Lung (tissue), 12 donors: ENCODE results near the gene HHEX. TPM values are rescaled to one million over a fixed set of nuclear protein-coding genes. Genes with fewer than 3 reads are reported as not detected.

Experiments
- ATAC-seq: fragments of 200-7000 bp; cut with Tn5 transposase; one replicate; pipeline ENCODE4 v1.9.1; 2020; ENCODE audit warnings: moderate number of reproducible peaks; ENCODE audit not compliant: insufficient read depth, low FRiP score
- DNase-seq, 3 donors: peaks; one replicate each; pipeline ENCODE4 v3.0.0-alpha.2; 2013 to 2017
- H3K27ac ChIP-seq, 2 donors: one replicate each; pipeline ENCODE4 v1.5.1; 2013; ENCODE audit warnings: mild to moderate bottlenecking in 2 of 2, moderate library complexity in 2 of 2, control low read depth in 1 of 2, inconsistent platforms in 1 of 2, low read depth in 1 of 2, low read length in 1 of 2
- H3K27me3 ChIP-seq, 3 donors: one replicate each; pipeline ENCODE4 v1.5.1; 2013; ENCODE audit warnings: low read length in 2 of 3; ENCODE audit not compliant: control insufficient read depth in 3 of 3, insufficient read depth in 3 of 3
- H3K36me3 ChIP-seq, 4 donors: one replicate each; pipeline ENCODE4 v1.5.1; 2013; ENCODE audit warnings: low read length in 4 of 4, mild to moderate bottlenecking in 1 of 4, moderate library complexity in 1 of 4; ENCODE audit not compliant: control insufficient read depth in 4 of 4, insufficient read depth in 4 of 4
- H3K4me1 ChIP-seq, 5 donors: one replicate each; pipeline ENCODE4 v1.5.1; 2013; ENCODE audit warnings: low read length in 5 of 5, mild to moderate bottlenecking in 2 of 5, moderate library complexity in 1 of 5; ENCODE audit not compliant: control insufficient read depth in 5 of 5, insufficient read depth in 5 of 5
- H3K4me3 ChIP-seq: one replicate; pipeline ENCODE4 v1.5.1; 2013; ENCODE audit warnings: mild to moderate bottlenecking, control low read depth, moderate library complexity
- H3K9ac ChIP-seq, 2 donors: one replicate each; pipeline ENCODE4 v1.5.1; 2013; ENCODE audit warnings: low read length in 2 of 2, control low read depth in 1 of 2; ENCODE audit not compliant: insufficient read depth in 1 of 2
- H3K9me3 ChIP-seq, 4 donors: one replicate each; pipeline ENCODE4 v1.5.1; 2013; ENCODE audit warnings: low read length in 3 of 4, mild to moderate bottlenecking in 1 of 4, moderate library complexity in 1 of 4; ENCODE audit not compliant: control insufficient read depth in 4 of 4, insufficient read depth in 3 of 4
- CTCF ChIP-seq: IDR thresholded peaks from 2 replicates; pipeline ENCODE4 v1.5.1; 2012; ENCODE audit warnings: mild to moderate bottlenecking; ENCODE audit errors: control extremely low read depth, extremely low read depth
- WGBS, 2 donors: extraction: QIAGEN DNeasy Blood & Tissue Kit; methylation state at CpG; one replicate each; pipeline ENCODE4 v1.1.7; 2013; 5-methylcytosine and 5-hydroxymethylcytosine counted together
- polyA plus RNA-seq, 2 donors: library from polyadenylated mRNA; stranded (reverse); fragments of 200-250 nt; gene quantifications; one replicate each; pipeline ENCODE4 v1.2.1, GENCODE V29; 2013
- total RNA-seq, 2 donors: library from RNA; depleted of rRNA in 1 of 2; stranded (reverse); fragments of >200 nt in 1 of 2; gene quantifications; one replicate each; pipeline ENCODE4 v1.2.1, GENCODE V29; 2014 to 2021
- donor health status: control.
- donor health status: control.
- donor health status: Bipolar disorder and iron deficiency.
- donor health status: healthy.
- donor health status: DM: yes; HTN: yes; CAD: no.

HHEX gene
- total and polyA plus RNA-seq, 4 donors: 15.3 to 18.6 (median 17.1) TPM

- Histone ChIP-seq H3K27me3 (peaks cover 0 to 74% (median 69%) of the 10 kb centered on the region in 3 donors), H3K9ac (no peak overlapping the region), H3K9me3 (no peaks in the 10 kb centered on the region), H3K4me1 (peaks cover 0 to 7% (median 0%) of the 10 kb centered on the region in 5 donors), H3K36me3 (peaks cover 0 to 2% (median 0%) of the 10 kb centered on the region in 4 donors), H3K4me3 (peak overlapping the region; percentile 55), H3K27ac (peak overlapping the region; percentile 47 to 98)
- peak; percentile 23 for ATAC-seq
- WGBS, 2 donors: 15 to 36% methylated on average over 35 of the region's 35 CpGs
- DNase-seq: peak; percentile 35 to 57 (median 45)
- TF ChIP-seq CTCF: no peak
These were observed 1.9 kb downstream of the HHEX start for GRCh38 chr10:92691591-92692079.

- TF ChIP-seq CTCF: no peak
- DNase-seq: peak in 1 of 3 donors; percentile 26
- Histone ChIP-seq H3K27me3 (peaks cover 0 to 79% (median 73%) of the 10 kb centered on the region in 3 donors), H3K27ac (peak overlapping the region in 1 of 2 donors; percentile 98), H3K36me3 (peaks cover 0 to 2% (median 0%) of the 10 kb centered on the region in 4 donors), H3K4me3 (peak overlapping the region; percentile 55), H3K9ac (no peak overlapping the region), H3K9me3 (no peaks in the 10 kb centered on the region), H3K4me1 (peaks cover 0 to 7% (median 0%) of the 10 kb centered on the region in 5 donors)
- no peak for ATAC-seq
- WGBS, 2 donors: 14 to 34% methylated on average over 34 of the region's 34 CpGs
These were observed 2.4 kb downstream of the HHEX start for GRCh38 chr10:92692080-92692671.

- Histone ChIP-seq H3K4me3 (peak overlapping the region; percentile 55), H3K27ac (no peak overlapping the region), H3K9ac (no peak overlapping the region), H3K27me3 (peaks cover 0 to 83% (median 74%) of the 10 kb centered on the region in 3 donors), H3K9me3 (no peaks in the 10 kb centered on the region), H3K36me3 (peaks cover 0 to 2% (median 0%) of the 10 kb centered on the region in 4 donors), H3K4me1 (peaks cover 0 to 7% (median 0%) of the 10 kb centered on the region in 5 donors)
- ATAC-seq (no peak), DNase-seq (peak in 1 of 3 donors; percentile 23)
- TF ChIP-seq CTCF: no peak
- WGBS, 2 donors: 33 to 42% methylated on average over 7 of the region's 7 CpGs
These were observed 3.2 kb downstream of the HHEX start for GRCh38 chr10:92692697-92693533.
